Ureter (tissue), 1 donor: ENCODE measurements around the gene RNF115. TPM values are rescaled to one million over a fixed set of nuclear protein-coding genes. Genes with fewer than 3 reads are reported as not detected.
"Not testable (repeated sequence)": the region's sequence is repeated elsewhere in the genome, so short reads cannot be mapped to it uniquely, and the experiment has no call there.

ENCODE experiments used
- DNase-seq: peaks from one replicate; pipeline ENCODE4 v3.0.0-alpha.2; 2020; ENCODE audit warnings: low spot score
- total RNA-seq: library from RNA; stranded (reverse); gene quantifications from one replicate; pipeline ENCODE4 v1.2.4, GENCODE V29; 2023
- donor health status: DM: yes; HTN: yes; CAD: no.

Gene RNF115
- total RNA-seq, 1 donor from 2014 or later, result 28.3 TPM

GRCh38 chr1:145730467-145730866, 93.4 kb downstream of the RNF115 start:
- no peak for DNase-seq

GRCh38 chr1:145729666-145730436, 94.0 kb downstream of the RNF115 start:
- DNase-seq, result no peak

GRCh38 chr1:145729196-145729595, 94.7 kb downstream of the RNF115 start:
- DNase-seq, result no peak

GRCh38 chr1:145726193-145726592, 97.7 kb downstream of the RNF115 start:
- not testable (repeated sequence) for DNase-seq

- peak; percentile 67 for DNase-seq
Observed at GRCh38 chr1:145720878-145721671, 102.8 kb downstream of the RNF115 start.

- DNase-seq, result no peak
Observed at GRCh38 chr1:145720556-145720877, 103.4 kb downstream of the RNF115 start.

GRCh38 chr1:145719230-145720079, 104.4 kb downstream of the RNF115 start, which contains the start of gene CD160:
TSS of gene CD160 (plus strand) at chr1:145719499. CDS start at chr1:145728328, 8,829 bp downstream.
- no peak for DNase-seq

GRCh38 chr1:145718465-145718864, 105.4 kb downstream of the RNF115 start:
- not testable (repeated sequence) for DNase-seq

- DNase-seq, result no peak
Observed at GRCh38 chr1:145717833-145718232, 106.1 kb downstream of the RNF115 start.

GRCh38 chr1:145716641-145717345, 107.1 kb downstream of the RNF115 start:
- no peak for DNase-seq

GRCh38 chr1:145714524-145715111, 109.3 kb downstream of the RNF115 start:
- DNase-seq, result no peak

GRCh38 chr1:145711213-145711651, 112.7 kb downstream of the RNF115 start:
- no peak for DNase-seq

- no peak for DNase-seq
Observed at GRCh38 chr1:145710291-145711027, 113.4 kb downstream of the RNF115 start.

GRCh38 chr1:145708063-145708462, 115.8 kb downstream of the RNF115 start:
- no peak for DNase-seq

GRCh38 chr1:145707183-145707867, 116.6 kb downstream of the RNF115 start, which contains the start of gene PDZK1:
TSS of gene PDZK1 (minus strand) at chr1:145707368. CDS start at chr1:145688021, 19,347 bp downstream.
- DNase-seq, result no peak

GRCh38 chr1:145706086-145706664, 117.7 kb downstream of the RNF115 start:
- DNase-seq, result no peak

- DNase-seq, result no peak
Observed at GRCh38 chr1:145705622-145706021, 118.3 kb downstream of the RNF115 start.

- DNase-seq, result no peak
Observed at GRCh38 chr1:145702826-145703225, 121.1 kb downstream of the RNF115 start.

GRCh38 chr1:145702052-145702451, 121.8 kb downstream of the RNF115 start:
- no peak for DNase-seq
